DMS 273 treated with DMSO at 0.1 percent for 48 hours (cell line): Measurements from ENCODE around the gene GTPBP4.
"Not testable (repeated sequence)": the region's sequence is repeated elsewhere in the genome, so short reads cannot be mapped to it uniquely, and the experiment has no call there.

Experiments used
- DNase-seq: peaks from one replicate; lab custom pipeline; 2025; lab: John Stamatoyannopoulos, UW

Gene GTPBP4

DNA sequence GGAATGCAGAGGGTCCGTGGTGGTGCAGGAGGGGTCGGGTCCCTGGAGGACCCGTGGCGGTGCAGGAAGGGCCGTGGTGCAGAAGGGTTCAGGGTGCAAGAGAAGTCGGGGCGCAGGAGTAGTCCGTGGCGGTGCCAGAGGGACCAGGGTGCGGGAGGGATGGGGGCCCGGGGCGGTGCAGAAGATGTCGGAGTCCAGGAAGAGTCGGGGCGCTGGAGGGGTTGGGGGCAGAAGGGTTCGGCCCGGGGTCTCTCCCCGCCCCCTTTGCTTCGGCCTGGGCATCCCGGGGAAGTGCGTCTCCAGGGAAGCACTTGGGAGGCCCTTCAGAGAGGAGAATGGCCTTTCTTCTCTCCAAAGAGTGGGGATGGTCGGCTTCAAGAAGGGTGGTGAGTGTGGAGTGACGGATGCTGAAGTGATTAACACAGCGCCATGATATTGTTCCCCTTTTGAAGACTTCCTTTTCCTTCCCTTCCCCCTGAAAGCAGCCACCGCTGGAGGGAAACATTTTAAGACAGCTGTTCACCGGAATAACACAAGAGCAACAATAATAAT lies 68.9 kb downstream of the GTPBP4 start:
- no peak for DNase-seq

DNA sequence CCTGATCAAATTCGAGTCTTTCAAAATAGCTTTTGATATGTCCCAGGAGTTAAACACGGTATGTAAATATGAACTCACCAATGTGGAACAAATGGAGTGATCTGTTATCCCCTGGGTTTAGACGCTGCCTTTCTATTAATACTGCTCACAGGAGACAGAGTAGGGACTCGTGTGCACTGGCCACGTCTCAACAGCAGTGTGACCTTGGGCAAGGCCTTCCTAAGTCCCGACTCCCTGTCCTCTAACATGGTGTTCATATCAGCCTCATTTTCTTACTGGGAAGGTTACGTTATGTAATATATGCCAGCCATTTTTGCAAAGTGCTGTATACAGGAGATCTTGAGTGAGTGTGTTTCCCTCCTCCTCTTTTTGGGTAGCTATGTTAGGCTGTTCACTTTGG lies 69.8 kb downstream of the GTPBP4 start:
- no peak for DNase-seq

DNA sequence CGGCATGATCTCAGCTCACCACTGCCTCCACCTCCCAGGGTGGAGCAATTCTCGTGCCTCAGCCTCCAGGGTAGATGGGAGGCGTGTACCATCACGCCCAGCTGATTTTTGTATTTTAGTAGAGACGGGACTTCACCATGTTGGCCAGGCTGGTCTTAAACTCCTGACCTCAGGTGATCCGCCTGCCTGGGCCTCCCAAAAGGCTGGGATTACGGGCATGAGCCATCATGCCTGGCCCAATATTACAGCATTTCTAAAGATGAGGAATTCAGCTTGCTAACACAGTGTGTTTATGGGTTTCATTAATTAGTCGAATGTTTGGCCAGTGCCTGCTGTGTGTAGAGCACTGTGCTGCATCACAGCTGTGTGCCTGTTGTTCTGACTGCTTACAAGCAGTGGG lies 71.7 kb downstream of the GTPBP4 start:
- no peak for DNase-seq

DNA sequence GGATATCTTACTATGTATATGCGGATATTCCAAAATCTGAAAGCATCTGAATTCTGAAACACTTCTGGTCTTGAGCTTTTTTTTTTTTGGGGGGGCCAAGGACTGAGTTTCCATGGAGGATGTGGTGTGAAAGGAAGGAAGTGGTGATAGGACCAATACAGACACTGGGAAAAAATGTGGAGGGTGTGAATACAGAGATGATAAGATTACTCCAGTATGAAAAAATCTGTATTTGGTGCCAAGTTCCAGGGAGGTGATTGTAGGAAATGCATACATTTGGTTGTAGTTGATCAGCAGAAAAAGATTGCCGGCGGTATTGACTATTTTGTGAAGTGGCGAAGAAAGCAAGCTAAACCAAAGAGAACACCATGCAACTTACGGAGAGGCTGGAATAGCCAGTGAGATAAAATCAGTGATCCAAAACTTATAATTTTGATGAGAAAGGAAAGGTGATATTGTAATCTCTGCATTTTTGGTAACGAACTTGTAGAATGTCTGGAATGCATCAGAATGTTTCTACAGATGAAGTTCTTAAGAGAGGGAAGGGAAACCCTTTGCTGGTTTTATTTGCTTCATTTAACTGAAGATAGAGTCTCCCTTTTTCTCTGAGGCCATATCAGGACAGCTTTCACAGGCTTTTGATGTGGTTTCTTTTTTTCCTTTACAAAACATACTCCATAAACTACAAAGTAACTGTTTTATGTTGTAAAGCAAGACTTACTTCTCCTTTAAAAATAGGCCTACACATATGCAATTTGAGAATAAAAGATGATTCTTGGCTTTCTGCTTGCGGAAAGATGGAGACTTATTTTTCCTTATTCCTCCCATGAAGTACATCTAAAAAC lies 73.9 kb downstream of the GTPBP4 start:
- DNase-seq = no peak

DNA sequence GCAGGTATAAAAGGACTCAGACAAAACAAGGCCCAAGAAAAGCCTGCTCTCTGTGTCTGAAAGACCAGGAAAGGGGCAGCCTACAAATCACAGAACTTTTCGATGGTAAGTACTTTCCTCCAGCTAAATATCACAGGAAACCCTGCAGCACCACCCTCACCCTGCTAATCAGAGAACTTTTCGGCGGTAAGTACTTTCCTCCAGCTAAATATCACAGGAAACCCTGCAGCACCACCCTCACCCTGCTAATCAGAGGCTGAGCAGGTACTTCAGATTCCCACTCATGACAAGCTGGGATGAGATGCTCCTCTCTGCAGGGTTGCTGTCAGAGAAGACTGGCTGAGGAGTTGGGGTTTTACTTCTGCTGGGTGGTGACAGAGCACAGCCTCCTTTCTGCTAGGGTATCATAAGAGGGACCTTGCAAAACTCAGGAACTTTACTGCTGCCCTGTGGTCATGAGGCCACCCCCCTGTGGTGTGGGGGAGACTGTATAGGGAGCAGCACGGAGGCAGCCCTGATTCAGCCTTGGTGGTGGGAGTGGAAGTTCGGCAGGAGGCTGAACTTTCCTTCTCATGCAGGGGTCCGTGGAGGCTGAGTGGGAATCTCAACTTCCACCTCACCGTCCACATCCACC lies 75.1 kb downstream of the GTPBP4 start:
- DNase-seq = no peak

DNA sequence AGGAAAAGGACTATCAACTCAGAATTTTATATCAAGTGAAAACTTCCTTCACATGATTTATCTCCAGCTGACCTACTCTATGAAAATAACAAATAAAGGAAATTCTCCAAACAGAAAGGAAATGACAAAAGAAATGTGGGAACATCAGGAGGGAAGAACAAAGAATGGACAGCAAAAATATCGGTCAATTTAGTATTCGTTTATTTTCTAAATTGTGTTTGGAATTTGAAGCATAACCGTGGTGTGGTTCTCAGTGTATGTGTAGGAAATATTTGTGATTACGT lies 76.7 kb downstream of the GTPBP4 start:
- DNase-seq = no peak

DNA sequence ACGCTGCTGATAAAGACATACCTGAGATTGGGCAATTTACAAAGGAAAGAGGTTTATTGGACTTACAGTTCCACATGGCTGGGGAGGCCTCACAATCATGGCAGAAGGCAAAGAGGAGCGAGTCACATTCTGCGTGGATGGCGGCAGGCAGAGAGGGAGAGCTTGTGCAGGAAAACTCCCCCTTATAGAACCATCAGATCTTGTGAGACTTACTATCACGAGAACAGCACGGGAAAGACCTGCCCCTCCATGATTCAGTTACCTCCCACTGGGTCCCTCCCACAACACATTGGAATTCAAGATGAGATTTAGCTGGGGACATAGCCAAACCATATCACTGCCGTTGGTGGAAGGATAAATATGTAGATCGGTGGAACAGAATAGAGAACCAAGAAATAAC lies 78.5 kb downstream of the GTPBP4 start:
- not testable (repeated sequence) for DNase-seq

DNA sequence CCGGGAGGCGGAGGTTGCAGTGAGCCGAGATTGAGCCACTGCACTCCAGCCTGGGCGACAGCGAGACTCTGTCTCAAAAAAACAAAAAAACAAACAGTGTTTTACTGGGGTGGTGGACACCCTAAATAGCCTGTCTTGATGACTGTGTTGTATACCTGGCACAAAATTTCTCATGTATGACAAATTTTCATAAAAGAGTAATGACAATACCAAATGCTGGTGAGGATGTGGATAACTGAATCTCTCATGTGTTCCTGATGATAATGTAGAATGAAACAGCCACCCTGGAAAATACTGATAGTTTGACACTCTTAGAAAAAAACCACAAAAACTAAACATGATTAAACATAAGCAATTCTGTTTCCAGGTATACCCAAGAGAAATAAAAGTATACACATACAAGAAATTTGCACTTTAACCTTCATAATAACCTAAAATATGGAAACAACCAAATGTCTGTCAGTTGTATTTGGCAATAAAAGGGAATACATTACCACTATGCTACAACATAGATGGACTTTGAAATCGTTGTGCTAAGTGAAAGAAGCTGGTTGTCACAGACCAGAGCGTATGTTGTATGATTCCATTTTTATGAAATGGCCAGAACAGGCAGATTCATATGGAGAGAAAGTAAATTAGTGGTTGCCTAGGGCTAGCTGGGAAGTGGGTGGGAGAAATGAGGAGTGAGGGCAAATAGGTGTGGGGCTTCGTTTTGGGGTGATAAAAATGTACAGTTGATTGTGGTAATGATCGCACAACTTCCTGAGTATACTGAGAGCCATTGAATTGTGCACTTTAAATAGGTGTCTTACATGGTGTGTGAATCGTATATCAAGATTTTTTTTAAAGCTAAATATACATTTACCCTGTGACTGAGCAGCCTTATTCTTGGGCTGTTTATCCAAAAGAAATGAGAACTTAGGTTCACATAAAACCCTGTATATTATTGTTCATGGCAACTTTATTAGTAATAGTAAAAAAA lies 80.4 kb downstream of the GTPBP4 start:
- DNase-seq = no peak
